IPS DF 6.9 (cell line): ENCODE results near the gene HINT2.

Experiments
- DNase-seq: peaks from one replicate; pipeline ENCODE4 v3.0.0-alpha.2; 2013; ENCODE audit warnings: low read depth, low spot score
- H3K27ac ChIP-seq: one replicate; pipeline ENCODE4 v1.5.1; 2013; ENCODE audit warnings: low read length, control low read depth
- H3K27me3 ChIP-seq: 2 replicates; pipeline ENCODE4 v1.6.1; 2013; ENCODE audit warnings: mild to moderate bottlenecking, low read length; ENCODE audit not compliant: control insufficient read depth, insufficient read depth
- H3K36me3 ChIP-seq: 2 replicates; pipeline ENCODE4 v1.6.1; 2013; ENCODE audit warnings: low read length; ENCODE audit not compliant: control insufficient read depth, insufficient read depth
- H3K4me1 ChIP-seq: 2 replicates; pipeline ENCODE4 v1.6.1; 2013; ENCODE audit warnings: low read length; ENCODE audit not compliant: control insufficient read depth, insufficient read depth
- H3K4me3 ChIP-seq: 2 replicates; pipeline ENCODE4 v1.5.1; 2013; ENCODE audit warnings: mild to moderate bottlenecking, low read length
- H3K9me3 ChIP-seq: 2 replicates; pipeline ENCODE4 v1.6.1; 2013; ENCODE audit warnings: low read length, inconsistent platforms; ENCODE audit not compliant: control insufficient read depth, insufficient read depth
- WGBS: extraction: QIAGEN DNeasy Blood & Tissue Kit; methylation state at CpG from one replicate; pipeline ENCODE4 v1.1.7; 2013; ENCODE audit warnings: mixed read lengths, missing lambda C conversion rate; ENCODE audit not compliant: insufficient read length, insufficient coverage; 5-methylcytosine and 5-hydroxymethylcytosine counted together

HINT2 gene

GRCh38 chr9:35852876-35853865 is 38.3 kb upstream of the HINT2 start:
- no CpG with 5 or more reads among the region's 25 CpGs for WGBS
- Histone ChIP-seq H3K4me3 (no peak overlapping the region), H3K27ac (no peak overlapping the region), H3K4me1 (no peaks in the 10 kb centered on the region), H3K9me3 (no peaks in the 10 kb centered on the region), H3K27me3 (no peaks in the 10 kb centered on the region), H3K36me3 (peaks cover 4% of the 10 kb centered on the region; the same call in 1 of the 2 replicates)
- DNase-seq = no peak

GRCh38 chr9:35852267-35852815 is 37.5 kb upstream of the HINT2 start:
- no peaks in the 10 kb centered on the region for H3K4me1 ChIP-seq
- no peak overlapping the region for H3K4me3 ChIP-seq
- WGBS = no CpG with 5 or more reads among the region's 2 CpGs
- H3K27me3 ChIP-seq = no peaks in the 10 kb centered on the region
- H3K36me3 ChIP-seq = peaks cover 4% of the 10 kb centered on the region; the same call in 1 of the 2 replicates
- no peak overlapping the region for H3K27ac ChIP-seq
- H3K9me3 ChIP-seq = no peaks in the 10 kb centered on the region
- no peak for DNase-seq

GRCh38 chr9:35847792-35848572 is 33.1 kb upstream of the HINT2 start:
- Histone ChIP-seq H3K27ac (no peak overlapping the region), H3K36me3 (0 out of 2 replicates have a peak, but pooled peaks cover 3% of the 10 kb centered on the region), H3K27me3 (no peaks in the 10 kb centered on the region), H3K4me1 (peaks cover 8% of the 10 kb centered on the region), H3K9me3 (no peaks in the 10 kb centered on the region), H3K4me3 (no peak overlapping the region)
- WGBS = no CpG with 5 or more reads among the region's 4 CpGs
- no peak for DNase-seq

GRCh38 chr9:35845824-35846771 is 31.3 kb upstream of the HINT2 start:
- peak overlapping the region; percentile 75 for H3K4me3 ChIP-seq

GRCh38 chr9:35844628-35845270 is 29.9 kb upstream of the HINT2 start:
- no CpG with 5 or more reads among the region's 7 CpGs for WGBS
- peaks cover 8% of the 10 kb centered on the region for H3K4me1 ChIP-seq

More at GRCh38 chr9:35845824-35846771, 31.3 kb upstream of the HINT2 start:
- DNase-seq = no peak
- H3K9me3 ChIP-seq = no peaks in the 10 kb centered on the region
- H3K4me1 ChIP-seq = peaks cover 8% of the 10 kb centered on the region
- H3K36me3 ChIP-seq = 0 out of 2 replicates have a peak, but pooled peaks cover 3% of the 10 kb centered on the region
- H3K27me3 ChIP-seq = no peaks in the 10 kb centered on the region
- WGBS = no CpG with 5 or more reads among the region's 53 CpGs
- no peak overlapping the region for H3K27ac ChIP-seq

GRCh38 chr9:35842795-35843194 is 28.0 kb upstream of the HINT2 start:
- no peaks in the 10 kb centered on the region for H3K9me3 ChIP-seq
- DNase-seq = no peak
- H3K27ac ChIP-seq = no peak overlapping the region
- H3K4me3 ChIP-seq = no peak overlapping the region
- no peaks in the 10 kb centered on the region for H3K27me3 ChIP-seq
- no CpG with 5 or more reads among the region's 3 CpGs for WGBS
- 0 out of 2 replicates have a peak, but pooled peaks cover 3% of the 10 kb centered on the region for H3K36me3 ChIP-seq
- peaks cover 8% of the 10 kb centered on the region for H3K4me1 ChIP-seq

More at GRCh38 chr9:35844628-35845270, 29.9 kb upstream of the HINT2 start:
- Histone ChIP-seq H3K9me3 (no peaks in the 10 kb centered on the region), H3K4me3 (no peak overlapping the region), H3K27me3 (no peaks in the 10 kb centered on the region), H3K27ac (no peak overlapping the region), H3K36me3 (0 out of 2 replicates have a peak, but pooled peaks cover 3% of the 10 kb centered on the region)
- no peak for DNase-seq

- peaks cover 8% of the 10 kb centered on the region for H3K4me1 ChIP-seq
- H3K27me3 ChIP-seq = no peaks in the 10 kb centered on the region
- no CpG with 5 or more reads among the region's 17 CpGs for WGBS
These were observed 27.3 kb upstream of the HINT2 start for GRCh38 chr9:35842020-35842745.

GRCh38 chr9:35841645-35841900 is 26.7 kb upstream of the HINT2 start:
- Histone ChIP-seq H3K9me3 (no peaks in the 10 kb centered on the region), H3K4me1 (peaks cover 5% of the 10 kb centered on the region), H3K36me3 (no peaks in the 10 kb centered on the region), H3K27me3 (no peaks in the 10 kb centered on the region), H3K27ac (no peak overlapping the region), H3K4me3 (no peak overlapping the region)
- no CpG with 5 or more reads among the region's 5 CpGs for WGBS
- no peak for DNase-seq

More at GRCh38 chr9:35842020-35842745, 27.3 kb upstream of the HINT2 start:
- H3K4me3 ChIP-seq = no peak overlapping the region
- H3K27ac ChIP-seq = no peak overlapping the region
- 0 out of 2 replicates have a peak, but pooled peaks cover 3% of the 10 kb centered on the region for H3K36me3 ChIP-seq
- H3K9me3 ChIP-seq = no peaks in the 10 kb centered on the region
- DNase-seq = no peak
